Activated CD8-positive, alpha-beta memory T cell treated with anti-CD3 and anti-CD28 coated beads for 36 hours (primary cell): ENCODE results near the gene GSN. TPM values are rescaled to one million over a fixed set of nuclear protein-coding genes. Genes with fewer than 3 reads are reported as not detected.

ENCODE experiments used
- CTCF ChIA-PET: fragments of 350-600 bp; sonication (Branson Sonifier 250); formaldehyde crosslinking; loops from one replicate; lab custom pipeline; 2021; ENCODE audit warnings: antibody characterized with exemption; lab: Charles Lee
- POLR2A ChIA-PET: fragments of 350-600 bp; sonication (Branson Sonifier 250); formaldehyde crosslinking; loops from one replicate; lab custom pipeline; 2021; ENCODE audit warnings: antibody characterized with exemption; lab: Charles Lee
- total RNA-seq, 2 experiments: library from RNA; stranded (reverse); gene quantifications; one replicate each; pipeline ENCODE4 v1.2.3, GENCODE V29; 2021

The GSN gene
- total RNA-seq, 2 experiments from 2014 or later = 1.6 to 1.8 TPM

DNA sequence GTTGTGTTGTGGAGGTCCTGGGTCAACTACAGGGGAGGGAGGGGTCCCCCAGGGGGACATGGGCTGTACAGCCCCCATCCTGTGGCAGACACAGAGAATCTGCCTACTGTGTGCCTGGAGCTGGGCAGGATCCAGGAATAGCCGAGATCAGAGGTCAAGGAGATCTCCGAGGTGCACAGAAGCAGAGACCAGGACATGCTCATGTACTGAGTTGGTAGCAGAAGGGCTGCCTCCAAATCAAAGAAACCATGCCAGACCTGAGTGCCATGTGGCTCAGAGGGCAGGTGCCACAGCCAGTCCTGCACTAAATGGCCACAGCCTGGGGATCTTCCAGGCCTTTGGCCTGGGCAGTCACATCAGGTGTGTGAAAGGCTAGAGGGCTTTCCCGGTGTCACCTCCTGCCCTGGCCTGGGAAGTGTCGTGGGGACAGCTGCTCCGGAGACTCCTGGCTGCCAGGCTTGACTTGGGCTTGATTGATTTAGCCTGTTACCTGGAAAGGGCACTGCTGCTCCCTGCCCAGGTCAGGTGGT lies 27.8 kb downstream of the GSN start:
- ChIA-PET POLR2A (no interaction called here), CTCF (no interaction called here)

- ChIA-PET CTCF (no interaction called here), POLR2A (no interaction called here)
These were observed 28.5 kb downstream of the GSN start for GRCh38 chr9:121296213-121297127.

- CTCF ChIA-PET = no interaction called here
These were observed 29.4 kb downstream of the GSN start for GRCh38 chr9:121297389-121297788.

GRCh38 chr9:121298016-121298538 lies 30.1 kb downstream of the GSN start:
- ChIA-PET CTCF (no interaction called here), POLR2A (no interaction called here)

More at GRCh38 chr9:121297389-121297788, 29.4 kb downstream of the GSN start:
- POLR2A ChIA-PET = no interaction called here

DNA sequence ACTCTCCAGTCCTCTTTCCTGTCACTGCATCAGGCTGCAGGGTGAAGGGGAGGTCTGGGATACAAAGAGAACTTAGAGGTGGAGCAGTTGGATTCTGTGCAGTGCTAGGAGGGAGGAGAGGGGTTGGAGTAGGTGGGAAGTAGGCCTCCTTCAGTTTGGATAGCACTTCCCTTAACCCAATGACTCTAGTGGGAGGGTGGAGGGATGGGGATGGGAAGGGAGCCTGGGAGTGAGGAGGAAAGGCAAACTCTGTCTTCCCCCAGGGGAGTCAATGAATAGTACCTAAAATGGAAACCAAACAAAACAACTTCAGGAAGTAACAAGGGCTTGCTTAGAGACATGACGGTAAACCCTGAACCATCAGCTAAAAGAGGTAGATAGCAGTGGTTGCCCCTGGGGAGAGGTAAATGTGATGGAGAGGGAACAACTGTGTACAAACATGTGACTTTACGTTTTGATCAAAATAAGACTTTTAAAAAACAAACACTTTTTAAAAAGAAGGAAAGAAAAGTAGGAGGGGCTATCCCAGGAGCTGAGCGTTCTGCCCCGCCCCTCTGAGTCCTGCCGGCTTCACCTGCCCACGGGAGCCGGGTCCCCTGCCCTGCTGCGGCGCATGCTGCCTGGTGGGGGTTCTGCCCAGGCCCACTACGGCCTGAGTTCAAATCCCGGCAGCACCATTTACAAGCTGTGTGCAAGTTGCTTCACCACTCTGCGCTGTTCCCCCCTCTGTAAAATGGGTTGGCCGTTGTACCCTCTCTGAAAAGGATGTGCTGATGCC lies 30.9 kb downstream of the GSN start:
- POLR2A ChIA-PET = interaction anchor here (0.7 kb wide), 1 partner anchor 157 kb away, joined by 3 read pairs; no protein-coding TSS in a partner anchor
- CTCF ChIA-PET = no interaction called here

DNA sequence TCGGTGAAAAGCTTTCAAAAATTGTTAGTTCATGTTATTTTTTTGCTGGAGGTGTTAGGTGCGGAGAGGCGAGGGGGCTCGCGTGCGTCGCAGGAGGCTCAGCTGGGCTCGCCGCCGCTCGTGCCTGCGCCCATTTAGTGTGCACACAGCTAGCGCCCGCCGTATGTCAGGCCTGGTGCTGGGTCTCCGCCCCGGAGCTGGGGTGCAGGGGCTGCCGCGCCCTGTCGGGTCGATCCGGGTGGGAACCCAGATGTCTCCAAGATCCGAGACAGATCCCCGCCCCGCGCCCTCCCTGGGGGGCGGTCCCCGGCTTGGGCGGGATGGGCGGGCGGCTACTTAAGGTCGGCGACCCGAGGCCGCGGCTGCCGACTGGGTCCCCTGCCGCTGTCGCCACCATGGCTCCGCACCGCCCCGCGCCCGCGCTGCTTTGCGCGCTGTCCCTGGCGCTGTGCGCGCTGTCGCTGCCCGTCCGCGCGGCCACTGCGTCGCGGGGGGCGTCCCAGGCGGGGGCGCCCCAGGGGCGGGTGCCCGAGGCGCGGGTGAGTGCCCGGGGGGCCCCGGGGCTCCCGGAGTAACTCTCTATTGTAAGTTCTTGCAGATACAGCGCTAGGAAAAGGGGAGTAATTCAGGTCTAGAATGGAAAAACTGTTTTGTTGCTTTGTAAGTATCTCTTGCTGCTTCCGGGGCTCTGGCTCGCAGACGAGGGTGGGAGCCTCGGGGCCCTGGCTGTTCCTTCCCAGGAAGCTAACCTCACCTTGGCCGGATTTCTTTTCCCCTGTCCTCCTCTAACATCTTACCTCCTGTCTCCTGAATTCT lies 31.7 kb downstream of the GSN start:
- ChIA-PET POLR2A (interaction anchor here (0.7 kb wide), 1 partner anchor 913 kb away, joined by 5 read pairs; no protein-coding TSS in a partner anchor), CTCF (no interaction called here)

GRCh38 chr9:121300283-121301119 lies 32.5 kb downstream of the GSN start:
- CTCF ChIA-PET = interaction anchor here (1.0 kb wide), 1 partner anchor 19 kb away, joined by 3 read pairs; no protein-coding TSS in a partner anchor

DNA sequence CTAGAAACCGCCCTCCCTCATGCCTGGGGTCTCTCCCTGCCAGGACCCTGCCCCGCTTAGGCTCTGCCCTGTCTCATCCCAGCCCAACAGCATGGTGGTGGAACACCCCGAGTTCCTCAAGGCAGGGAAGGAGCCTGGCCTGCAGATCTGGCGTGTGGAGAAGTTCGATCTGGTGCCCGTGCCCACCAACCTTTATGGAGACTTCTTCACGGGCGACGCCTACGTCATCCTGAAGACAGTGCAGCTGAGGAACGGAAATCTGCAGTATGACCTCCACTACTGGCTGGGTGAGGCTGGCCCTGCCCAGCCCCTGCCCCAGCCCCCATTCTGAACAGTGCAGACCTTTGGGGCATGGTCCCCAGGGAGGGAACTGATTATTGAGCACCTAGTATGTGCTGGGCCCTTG lies 33.9 kb downstream of the GSN start:
- POLR2A ChIA-PET = interaction anchor here (0.6 kb wide), 1 partner anchor 528 kb away, joined by 3 read pairs; no protein-coding TSS in a partner anchor
- CTCF ChIA-PET = interaction anchor here (0.9 kb wide), 1 partner anchor 15 kb away, joined by 3 read pairs; no protein-coding TSS in a partner anchor

More at GRCh38 chr9:121300283-121301119, 32.5 kb downstream of the GSN start:
- POLR2A ChIA-PET = interaction anchor here (0.7 kb wide), 1 partner anchor 912 kb away, joined by 5 read pairs; no protein-coding TSS in a partner anchor

DNA sequence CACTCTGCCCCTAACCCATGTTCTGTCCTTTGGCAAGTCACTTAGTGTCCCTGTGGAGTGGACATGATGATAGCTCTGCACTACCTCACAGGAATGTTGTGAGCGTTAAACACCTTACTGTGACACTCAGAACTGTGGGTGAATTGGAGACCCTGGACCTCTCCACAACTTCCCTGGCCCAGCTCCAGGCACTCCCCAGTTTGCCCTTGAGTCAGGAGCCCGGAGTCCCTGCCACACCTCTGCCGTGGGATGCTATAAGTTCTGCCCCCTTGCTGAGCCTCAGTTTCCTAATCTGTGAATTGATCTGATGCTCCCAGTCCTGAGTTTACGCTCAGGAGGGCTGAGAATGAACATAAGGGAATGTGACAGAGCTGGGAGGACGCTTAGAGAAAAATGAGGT lies 34.4 kb downstream of the GSN start:
- ChIA-PET CTCF (interaction anchor here (0.9 kb wide), 2 partner anchors 14 to 97 kb away, joined by 3 read pairs; no protein-coding TSS in a partner anchor), POLR2A (interaction anchor here (0.6 kb wide), 1 partner anchor 528 kb away, joined by 3 read pairs; no protein-coding TSS in a partner anchor)

GRCh38 chr9:121302786-121303185 lies 34.8 kb downstream of the GSN start:
- ChIA-PET CTCF (interaction anchor here (0.9 kb wide), 2 partner anchors 14 to 97 kb away, joined by 3 read pairs; no protein-coding TSS in a partner anchor), POLR2A (interaction anchor here (0.6 kb wide), 1 partner anchor 528 kb away, joined by 3 read pairs; no protein-coding TSS in a partner anchor)

DNA sequence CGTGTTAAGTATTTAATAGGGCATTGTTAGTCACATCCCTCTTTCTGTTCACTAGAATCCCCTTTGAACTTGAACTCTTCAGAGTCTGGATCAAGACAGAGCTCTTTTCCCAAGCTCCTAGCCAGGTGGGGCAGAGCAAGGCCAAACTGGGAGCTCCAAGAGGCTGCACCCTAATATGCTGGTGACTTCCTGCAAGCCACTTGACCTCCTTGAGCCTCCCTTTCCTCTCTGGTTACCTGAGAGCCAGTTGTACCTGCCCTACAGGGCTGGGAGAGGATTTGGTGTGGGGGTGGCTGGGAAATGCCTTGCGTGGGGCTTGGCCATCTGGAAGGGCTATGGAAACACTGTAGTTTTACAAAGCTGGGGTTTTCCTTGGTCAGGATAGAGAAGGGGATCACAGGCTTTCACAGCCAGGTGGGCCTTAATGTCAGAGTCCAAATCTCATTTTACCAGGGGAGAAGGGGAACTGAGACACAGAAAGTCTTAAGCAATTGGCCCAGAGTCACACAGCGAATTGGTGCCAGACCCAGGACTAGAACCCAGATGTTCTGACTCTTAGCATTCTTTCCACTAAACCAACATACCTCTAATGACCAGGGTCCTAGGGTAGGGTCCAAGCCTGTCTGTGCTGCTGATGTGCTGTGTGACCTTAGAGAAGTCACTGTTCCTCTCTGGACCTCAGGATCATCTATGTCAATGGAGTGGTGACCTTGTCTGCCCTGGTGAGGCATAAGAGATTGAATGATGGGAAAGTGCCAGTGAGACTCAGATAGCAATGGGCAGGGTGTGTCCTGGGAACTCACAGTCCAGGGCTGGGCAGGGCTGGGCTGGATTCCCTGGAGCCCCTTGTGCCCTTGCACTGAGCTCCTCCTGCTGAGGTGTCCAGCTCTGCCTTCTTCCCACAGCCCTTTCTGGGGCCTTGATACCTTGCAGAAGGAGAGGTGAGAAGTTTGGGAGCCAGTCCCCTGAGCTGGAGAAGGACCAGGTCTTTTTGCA lies 35.8 kb downstream of the GSN start:
- POLR2A ChIA-PET = no interaction called here
- CTCF ChIA-PET = interaction anchor here (0.9 to 1.0 kb wide), 2 partner anchors 16 to 96 kb away, joined by 3 read pairs; no protein-coding TSS in a partner anchor

GRCh38 chr9:121304707-121305106 lies 36.7 kb downstream of the GSN start:
- ChIA-PET POLR2A (no interaction called here), CTCF (interaction anchor here (0.9 to 1.1 kb wide), 3 partner anchors 15 to 95 kb away, joined by 3 read pairs; no protein-coding TSS in a partner anchor)

GRCh38 chr9:121305269-121305994 lies 37.5 kb downstream of the GSN start:
- CTCF ChIA-PET = interaction anchor here (0.9 to 1.5 kb wide), 3 partner anchors 14 to 94 kb away, joined by 3 to 4 read pairs (median 3); no protein-coding TSS in a partner anchor
- POLR2A ChIA-PET = no interaction called here

DNA sequence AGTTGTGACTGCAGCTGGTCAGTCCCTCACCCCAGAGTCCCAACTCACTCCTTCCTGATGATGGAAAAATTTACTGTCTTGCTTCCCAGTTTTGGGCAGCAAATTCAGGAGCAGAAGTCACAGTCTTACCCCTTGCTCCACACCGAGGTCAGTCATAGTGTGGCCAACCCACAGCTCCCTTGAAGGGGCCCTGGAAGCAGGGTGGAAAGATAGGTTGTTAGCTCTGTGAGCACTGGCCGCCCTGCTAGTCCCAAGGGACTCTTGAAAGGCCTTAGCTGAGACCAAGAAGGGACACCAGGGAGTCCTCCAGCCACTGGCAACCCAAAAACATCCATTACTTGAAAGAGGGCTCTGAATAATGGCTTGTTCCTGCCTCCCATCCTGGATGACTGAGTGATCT lies 40.0 kb downstream of the GSN start:
- POLR2A ChIA-PET = interaction anchor here (0.6 kb wide), 1 partner anchor 146 kb away, joined by 3 read pairs; no protein-coding TSS in a partner anchor
- CTCF ChIA-PET = no interaction called here

DNA sequence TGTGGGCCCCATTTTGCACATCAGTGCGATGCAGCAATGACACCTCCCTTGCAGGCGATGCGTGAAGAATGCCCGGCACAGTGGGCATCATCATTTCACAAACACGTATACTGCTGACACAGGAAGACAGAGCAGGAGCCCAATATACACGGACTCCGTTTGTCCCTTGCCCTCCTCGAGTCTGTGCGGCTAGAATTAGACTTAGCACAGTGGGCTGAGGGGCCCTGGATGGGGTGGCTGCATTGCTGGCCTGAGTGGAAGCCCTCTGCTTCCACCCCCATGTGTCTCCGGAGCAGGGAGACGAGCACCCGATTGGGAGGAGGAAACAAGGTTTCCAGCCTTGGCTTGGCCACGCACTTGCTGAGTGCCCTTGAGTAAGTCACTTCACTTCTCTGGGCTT lies 40.8 kb downstream of the GSN start:
- POLR2A ChIA-PET = no interaction called here
- CTCF ChIA-PET = interaction anchor here (1.3 kb wide), 1 partner anchor 11 kb away, joined by 4 read pairs; no protein-coding TSS in a partner anchor
